DOHH2 (cell line): ENCODE measurements around the gene ABCC6.
A peak's percentile ranks its signal among the peaks of the same experiment; 100 is the strongest.
"Not testable (repeated sequence)": the region's sequence is repeated elsewhere in the genome, so short reads cannot be mapped to it uniquely, and the experiment has no call there.

ENCODE experiments used
- H3F3A ChIP-seq: fragments of 200-600 bp; sonication (generic), shearing (Covaris generic); 2 replicates; pipeline ENCODE4 v1.6.0; 2016; ENCODE audit warnings: antibody characterized with exemption, mild to moderate bottlenecking; ENCODE audit not compliant: control insufficient read depth, insufficient read depth
- H3K27ac ChIP-seq: fragments of 200-600 bp; sonication (generic); 2 replicates; pipeline ENCODE4 v1.5.1; 2014; ENCODE audit warnings: low read depth, mild to moderate bottlenecking, low read length, moderate library complexity
- H3K27me3 ChIP-seq: fragments of 200-600 bp; sonication (generic); 2 replicates; pipeline ENCODE4 v1.6.1; 2014; ENCODE audit warnings: mild to moderate bottlenecking, low read length, mixed read lengths; ENCODE audit not compliant: control insufficient read depth
- H3K36me3 ChIP-seq: fragments of 200-600 bp; sonication (generic); 2 replicates; pipeline ENCODE4 v1.6.1; 2014; ENCODE audit warnings: mild to moderate bottlenecking, low read length, moderate library complexity, mixed read lengths; ENCODE audit not compliant: control insufficient read depth
- H3K4me1 ChIP-seq: fragments of 200-600 bp; sonication (generic); 2 replicates; pipeline ENCODE4 v1.6.1; 2014; ENCODE audit warnings: mild to moderate bottlenecking, low read length, mixed read lengths; ENCODE audit not compliant: control insufficient read depth
- H3K4me2 ChIP-seq: fragments of 200-600 bp; sonication (generic); 2 replicates; pipeline ENCODE4 v1.6.0; 2014; ENCODE audit warnings: mild to moderate bottlenecking, low read length, moderate library complexity
- H3K4me3 ChIP-seq: fragments of 200-600 bp; sonication (generic); 2 replicates; pipeline ENCODE4 v1.5.1; 2014; ENCODE audit warnings: mild to moderate bottlenecking, low read length, mixed read lengths
- H3K79me2 ChIP-seq: fragments of 200-600 bp; sonication (generic); 2 replicates; pipeline ENCODE4 v1.6.1; 2014; ENCODE audit warnings: mild to moderate bottlenecking, low read length, mixed read lengths; ENCODE audit not compliant: control insufficient read depth
- H3K9me2 ChIP-seq: fragments of 200-600 bp; sonication (generic); replicated peaks from 2 replicates; pipeline ENCODE4 v1.6.1; 2014; ENCODE audit warnings: mild to moderate bottlenecking, low read length, mixed read lengths; ENCODE audit not compliant: control insufficient read depth
- H3K9me3 ChIP-seq: fragments of 200-600 bp; sonication (generic); 2 replicates; pipeline ENCODE4 v1.6.1; 2014; ENCODE audit warnings: antibody characterized with exemption, low read length, mixed read lengths; ENCODE audit not compliant: control insufficient read depth, insufficient read depth
- H4K20me1 ChIP-seq: fragments of 200-600 bp; sonication (generic); 2 replicates; pipeline ENCODE4 v1.6.0; 2014; ENCODE audit warnings: low read depth, mild to moderate bottlenecking, antibody characterized with exemption, low read length, moderate library complexity; ENCODE audit not compliant: control insufficient read depth, insufficient read depth
- EZH2phosphoT487 ChIP-seq: fragments of 200-600 bp; sonication (generic); IDR thresholded peaks from 2 replicates; pipeline ENCODE4 v1.6.1; 2017; ENCODE audit warnings: borderline replicate concordance, mild to moderate bottlenecking, antibody characterized with exemption, low read length, moderate library complexity, mixed read lengths
- TF ChIP-seq, protein P1 (sequence below): fragments of 200-600 bp; sonication (generic); IDR thresholded peaks from one replicate; pipeline ENCODE4 v1.5.1; 2014; ENCODE audit warnings: antibody characterized with exemption, mild to moderate bottlenecking, low read depth, low read length; ENCODE audit not compliant: poor library complexity, severe bottlenecking

ABCC6 gene

DNA sequence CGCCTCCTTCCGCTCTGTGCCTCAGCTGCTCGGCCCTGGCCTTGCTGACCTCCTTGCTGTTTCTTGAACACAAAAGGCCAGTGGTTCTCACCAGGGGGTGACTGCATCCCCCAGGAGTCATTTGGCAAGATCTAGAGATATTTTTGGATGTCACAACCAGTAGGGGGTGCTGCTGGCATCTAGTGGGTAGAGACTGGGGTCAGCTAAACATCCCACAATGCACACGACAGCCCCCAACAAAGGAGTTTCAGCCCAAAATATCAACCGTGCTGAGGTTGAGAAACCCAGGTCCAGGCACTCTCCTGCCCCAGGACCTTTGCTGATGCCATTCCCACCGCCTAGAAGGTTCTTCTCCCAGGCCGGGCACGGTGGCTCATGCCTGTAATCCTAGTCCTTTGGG is 39.7 kb downstream of the ABCC6 start:
- H3K4me2 ChIP-seq: no peak overlapping the region
- H3K27ac ChIP-seq: no peak overlapping the region
- no peaks in the 10 kb centered on the region for H3K27me3 ChIP-seq
- H4K20me1 ChIP-seq: no peaks in the 10 kb centered on the region
- no peaks in the 10 kb centered on the region for H3K79me2 ChIP-seq
- no peak overlapping the region for H3K4me3 ChIP-seq
- H3K36me3 ChIP-seq: no peaks in the 10 kb centered on the region
- no peaks in the 10 kb centered on the region for H3K9me2 ChIP-seq
- TF ChIP-seq EZH2phosphoT487: no peak
- TF ChIP-seq, protein P1, sequence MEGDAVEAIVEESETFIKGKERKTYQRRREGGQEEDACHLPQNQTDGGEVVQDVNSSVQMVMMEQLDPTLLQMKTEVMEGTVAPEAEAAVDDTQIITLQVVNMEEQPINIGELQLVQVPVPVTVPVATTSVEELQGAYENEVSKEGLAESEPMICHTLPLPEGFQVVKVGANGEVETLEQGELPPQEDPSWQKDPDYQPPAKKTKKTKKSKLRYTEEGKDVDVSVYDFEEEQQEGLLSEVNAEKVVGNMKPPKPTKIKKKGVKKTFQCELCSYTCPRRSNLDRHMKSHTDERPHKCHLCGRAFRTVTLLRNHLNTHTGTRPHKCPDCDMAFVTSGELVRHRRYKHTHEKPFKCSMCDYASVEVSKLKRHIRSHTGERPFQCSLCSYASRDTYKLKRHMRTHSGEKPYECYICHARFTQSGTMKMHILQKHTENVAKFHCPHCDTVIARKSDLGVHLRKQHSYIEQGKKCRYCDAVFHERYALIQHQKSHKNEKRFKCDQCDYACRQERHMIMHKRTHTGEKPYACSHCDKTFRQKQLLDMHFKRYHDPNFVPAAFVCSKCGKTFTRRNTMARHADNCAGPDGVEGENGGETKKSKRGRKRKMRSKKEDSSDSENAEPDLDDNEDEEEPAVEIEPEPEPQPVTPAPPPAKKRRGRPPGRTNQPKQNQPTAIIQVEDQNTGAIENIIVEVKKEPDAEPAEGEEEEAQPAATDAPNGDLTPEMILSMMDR: peak; percentile 53
- no peaks in the 10 kb centered on the region for H3K9me3 ChIP-seq
- no peaks in the 10 kb centered on the region for H3F3A ChIP-seq
- no peaks in the 10 kb centered on the region for H3K4me1 ChIP-seq

DNA sequence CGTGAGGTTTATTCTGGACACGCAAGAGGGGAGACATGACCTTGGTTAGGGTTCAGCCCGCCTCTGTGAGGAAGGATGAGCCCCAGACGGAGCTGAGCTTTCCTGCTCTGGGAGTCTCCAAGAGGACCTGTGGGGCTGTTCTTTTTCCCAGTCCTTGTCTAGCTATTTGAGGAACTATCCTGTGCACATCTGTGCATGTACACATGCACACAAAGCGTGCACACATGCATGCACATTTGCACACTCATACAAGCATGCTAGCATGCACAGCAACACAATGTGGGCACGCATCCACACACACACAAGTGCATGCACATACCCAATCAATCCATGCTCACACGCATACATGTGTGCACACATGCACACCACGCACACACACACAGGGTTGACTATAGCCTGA is 40.4 kb downstream of the ABCC6 start:
- H3K4me3 ChIP-seq: no peak overlapping the region
- H3F3A ChIP-seq: no peaks in the 10 kb centered on the region
- H3K27me3 ChIP-seq: no peaks in the 10 kb centered on the region
- no peaks in the 10 kb centered on the region for H3K9me3 ChIP-seq
- no peaks in the 10 kb centered on the region for H3K4me1 ChIP-seq
- H3K79me2 ChIP-seq: no peaks in the 10 kb centered on the region
- H3K4me2 ChIP-seq: no peak overlapping the region
- H3K36me3 ChIP-seq: no peaks in the 10 kb centered on the region
- no peaks in the 10 kb centered on the region for H4K20me1 ChIP-seq
- no peak overlapping the region for H3K27ac ChIP-seq
- TF ChIP-seq, protein P1: no peak
- TF ChIP-seq EZH2phosphoT487: no peak
- H3K9me2 ChIP-seq: no peaks in the 10 kb centered on the region

DNA sequence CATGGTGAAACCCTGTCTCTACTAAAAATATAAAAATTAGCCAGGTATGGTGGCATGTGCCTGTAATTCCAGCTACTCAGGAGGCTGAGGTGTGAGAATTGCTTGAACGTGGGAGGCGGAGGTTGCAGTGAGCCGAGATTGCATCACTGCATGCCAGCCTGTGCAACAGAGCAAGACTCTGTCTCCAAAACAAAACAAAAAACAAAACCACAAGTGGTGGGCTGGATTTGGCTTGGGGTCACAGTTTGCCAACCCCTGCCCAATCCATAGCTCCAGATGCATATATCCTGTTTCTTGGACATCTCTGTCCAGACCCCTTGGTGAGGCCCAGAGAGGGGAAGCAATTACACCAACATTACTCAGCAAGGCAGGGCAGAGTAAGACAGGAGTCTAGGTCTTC is 41.5 kb downstream of the ABCC6 start:
- H3K27ac ChIP-seq, H3K4me2 ChIP-seq: not testable (repeated sequence)

DNA sequence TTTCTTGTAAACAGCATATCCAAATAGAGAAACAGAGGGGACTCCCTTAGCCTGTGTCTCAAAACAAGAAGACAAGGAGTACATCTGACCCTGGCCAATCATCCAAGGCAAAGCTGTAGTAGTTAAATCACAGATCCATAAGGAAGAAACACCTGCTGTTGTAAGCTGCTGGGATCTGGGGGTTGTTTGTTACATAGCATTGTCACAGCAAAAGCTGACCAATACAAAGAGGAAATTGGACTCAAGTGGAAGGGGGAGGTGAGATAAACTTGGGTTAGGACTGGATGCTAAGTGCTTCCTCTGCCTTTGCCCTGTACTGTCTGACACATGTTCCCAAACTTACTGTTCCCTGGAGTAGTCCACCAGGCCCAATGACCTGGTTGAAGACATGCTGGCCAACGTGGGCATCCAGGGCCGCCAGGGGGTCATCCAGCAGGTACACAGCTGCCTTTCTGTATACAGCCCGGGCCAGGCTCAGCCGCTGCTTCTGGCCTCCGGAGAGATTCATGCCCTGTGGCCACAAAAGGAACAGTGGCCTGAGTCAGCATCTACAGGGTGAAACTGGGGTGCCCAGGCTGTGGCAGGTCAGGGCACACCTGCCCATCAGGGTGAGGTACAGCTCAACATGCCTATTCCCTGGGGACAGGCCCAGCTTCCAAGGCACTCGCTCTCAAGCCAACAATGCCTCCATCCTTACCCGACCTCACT is 44.7 kb downstream of the ABCC6 start:
- no peaks in the 10 kb centered on the region for H3K4me1 ChIP-seq
- no peak overlapping the region for H3K27ac ChIP-seq
- H3F3A ChIP-seq: no peaks in the 10 kb centered on the region
- no peaks in the 10 kb centered on the region for H3K9me2 ChIP-seq
- peaks cover 8% of the 10 kb centered on the region for H3K9me3 ChIP-seq
- H3K27me3 ChIP-seq: no peaks in the 10 kb centered on the region
- H3K4me3 ChIP-seq: no peak overlapping the region
- H4K20me1 ChIP-seq: no peaks in the 10 kb centered on the region
- H3K79me2 ChIP-seq: no peaks in the 10 kb centered on the region
- TF ChIP-seq, protein P1: no peak
- no peak for TF ChIP-seq EZH2phosphoT487
- no peak overlapping the region for H3K4me2 ChIP-seq
- H3K36me3 ChIP-seq: no peaks in the 10 kb centered on the region

More for the DNA sequence above, 41.5 kb downstream of the ABCC6 start:
- not testable (repeated sequence) for H3K9me2 ChIP-seq, H3K27me3 ChIP-seq, H3K79me2 ChIP-seq, H3K4me1 ChIP-seq, H3K9me3 ChIP-seq, H3K36me3 ChIP-seq, H3F3A ChIP-seq, H3K4me3 ChIP-seq, H4K20me1 ChIP-seq
